ENCODE data around the gene CHP1.
"Not testable (repeated sequence)": the region's sequence is repeated elsewhere in the genome, so short reads cannot be mapped to it uniquely, and the experiment has no call there.

Gene CHP1

GRCh38 chr15:41235929-41236328, 4.9 kb downstream of the CHP1 start:
- no peak for TF ChIP-seq CTCF (IDR thresholded peaks at IDR 0.05)
- Histone ChIP-seq H3K4me3 (no peak overlapping the region), H3K27ac (no peak overlapping the region)
- no peak for DNase-seq (ENCODE audit: low spot score)

- no peak overlapping the region for H3K27ac ChIP-seq
- no peak for DNase-seq (ENCODE audit: low spot score)
Measured at GRCh38 chr15:41238100-41238499, 7.0 kb downstream of the CHP1 start.

GRCh38 chr15:41241221-41241964, 10.3 kb downstream of the CHP1 start:
- no peak overlapping the region for H3K27ac ChIP-seq

More at GRCh38 chr15:41238100-41238499, 7.0 kb downstream of the CHP1 start:
- TF ChIP-seq CTCF (IDR thresholded peaks at IDR 0.05): no peak
- H3K4me3 ChIP-seq: no peak overlapping the region

GRCh38 chr15:41250745-41251144, 19.7 kb downstream of the CHP1 start:
- not testable (repeated sequence) for DNase-seq (ENCODE audit: low spot score); H3K27ac ChIP-seq

More at GRCh38 chr15:41241221-41241964, 10.3 kb downstream of the CHP1 start:
- no peak for DNase-seq (ENCODE audit: low spot score)
- TF ChIP-seq CTCF (IDR thresholded peaks at IDR 0.05): no peak
- no peak overlapping the region for H3K4me3 ChIP-seq

GRCh38 chr15:41251411-41251810, 20.3 kb downstream of the CHP1 start:
- no peak for DNase-seq (ENCODE audit: low spot score)
- TF ChIP-seq CTCF (IDR thresholded peaks at IDR 0.05): no peak
- H3K4me3 ChIP-seq: no peak overlapping the region
- no peak overlapping the region for H3K27ac ChIP-seq

More at GRCh38 chr15:41250745-41251144, 19.7 kb downstream of the CHP1 start:
- H3K4me3 ChIP-seq: not testable (repeated sequence)

GRCh38 chr15:41254560-41254959, 23.5 kb downstream of the CHP1 start:
- Histone ChIP-seq H3K4me3 (no peak overlapping the region), H3K27ac (no peak overlapping the region)
- DNase-seq (ENCODE audit: low spot score): no peak
- TF ChIP-seq CTCF (IDR thresholded peaks at IDR 0.05): no peak

GRCh38 chr15:41256103-41256502, 25.0 kb downstream of the CHP1 start:
- no peak for TF ChIP-seq CTCF (IDR thresholded peaks at IDR 0.05)
- DNase-seq (ENCODE audit: low spot score): no peak
- H3K27ac ChIP-seq: no peak overlapping the region
- H3K4me3 ChIP-seq: no peak overlapping the region
